ENCODE data around the gene BTD. TPM values are rescaled to one million over a fixed set of nuclear protein-coding genes. Genes with fewer than 3 reads are reported as not detected.

BTD gene
- total and polyA plus RNA-seq, 10 of the 15 experiments (the other 5 are each of a cell fraction or from before 2014, with no cell fraction given), result 3.4 to 10.3 (median 5.0) TPM

- H3K36me3 ChIP-seq (ENCODE audit: control insufficient read depth in 2 of 2, insufficient read depth in 2 of 2, low read length in 1 of 2), result peaks cover 2 to 11% of the 10 kb centered on the region in 2 experiments
- no peak overlapping the region for H3K27ac ChIP-seq (ENCODE audit: control insufficient read depth, insufficient read depth)
- ChIA-PET RAD21 (ENCODE audit: unreplicated experiment) (no interaction called here), POLR2A (no interaction called here), CTCF (interaction anchor here (0.8 to 1.3 kb wide), 3 partner anchors 11 to 170 kb away, joined by 3 to 6 read pairs (median 3); no protein-coding TSS in a partner anchor), SMC1A (ENCODE audit: uncharacterized antibody, unreplicated experiment) (interaction anchor here (0.7 to 1.6 kb wide), 3 partner anchors 19 to 308 kb away, joined by 3 read pairs; no protein-coding TSS in a partner anchor)
- H3K79me2 ChIP-seq (ENCODE audit: control insufficient read depth, insufficient read depth, low read length), result no peaks in the 10 kb centered on the region
- DNase-seq (ENCODE audit: low read depth, low spot score), result no peak
- intact Hi-C loops (cut with micrococcal nuclease; ENCODE audit: unreplicated experiment) (no loop called here), in situ Hi-C loops (cut with MboI) (no loop called here)
- no peaks in the 10 kb centered on the region for H3K9me3 ChIP-seq (replicated peaks; ENCODE audit: control insufficient read depth, insufficient read depth, low read length)
- no TSS peak for BruUV-seq (replicated peaks)
- H2AFZ ChIP-seq (ENCODE audit: control insufficient read depth, low read depth, low read length), result no peak overlapping the region
- H3K4me3 ChIP-seq, result no peak overlapping the region
- WGBS (ENCODE audit: insufficient coverage, insufficient replicate concordance, low lambda C conversion rate, missing lambda C conversion rate), result 99% methylated on average over 5 of the region's 5 CpGs
- no peak overlapping the region for H3K4me2 ChIP-seq (ENCODE audit: control insufficient read depth, insufficient read depth)
- H4K20me1 ChIP-seq (ENCODE audit: control insufficient read depth, insufficient read depth), result no peaks in the 10 kb centered on the region
- no peaks in the 10 kb centered on the region for H3K27me3 ChIP-seq (replicated peaks in 1 of 2; ENCODE audit: control insufficient read depth in 2 of 2, insufficient read depth in 2 of 2, low read length in 1 of 2)
- no peak for ATAC-seq
- FAIRE-seq, result no peak
- peaks cover 3% of the 10 kb centered on the region for H3K4me1 ChIP-seq (ENCODE audit: control insufficient read depth, insufficient read depth, low read length)
- no peak overlapping the region for H3K9ac ChIP-seq (ENCODE audit: control insufficient read depth, insufficient read depth, low read length)
- TF ChIP-seq WRNIP1 (IDR thresholded peaks at IDR 0.05; ENCODE audit: borderline replicate concordance, low read depth, low read length) (no peak), ZNF24 (IDR thresholded peaks at IDR 0.05) (no peak), TAF1 (IDR thresholded peaks at IDR 0.05; ENCODE audit: borderline replicate concordance, low read depth, low read length) (no peak), ZZZ3 (IDR thresholded peaks at IDR 0.05; ENCODE audit: control insufficient read depth, insufficient read length, low read depth) (no peak), CBX5 (IDR thresholded peaks at IDR 0.05; ENCODE audit: low read depth) (no peak), RAD21 (IDR thresholded peaks at IDR 0.05; ENCODE audit: insufficient read depth, low read depth, low read length) (no peak), JUND (IDR thresholded peaks at IDR 0.05; ENCODE audit: low read depth, low read length) (no peak), CBFB (IDR thresholded peaks at IDR 0.05; ENCODE audit: low read depth) (no peak), TARDBP (IDR thresholded peaks at IDR 0.05; ENCODE audit: borderline replicate concordance) (no peak), POU2F2 (IDR thresholded peaks at IDR 0.05; ENCODE audit: borderline replicate concordance, low read depth, low read length) (no peak), NRF1 (conservative IDR thresholded peaks at IDR 0.05; ENCODE audit: low read depth, low read length) (no peak), CEBPZ (IDR thresholded peaks at IDR 0.05; ENCODE audit: low read depth, low read length) (no peak), YBX1 (IDR thresholded peaks at IDR 0.05) (no peak), IKZF1 (conservative IDR thresholded peaks at IDR 0.05) (no peak), BCLAF1 (IDR thresholded peaks at IDR 0.05) (no peak), ZNF384 (IDR thresholded peaks at IDR 0.05; ENCODE audit: borderline replicate concordance, low read depth, low read length) (no peak), MYC (IDR thresholded peaks at IDR 0.05; ENCODE audit: insufficient read depth, insufficient read length, insufficient replicate concordance, low read length, severe bottlenecking) (no peak), HSF1 (IDR thresholded peaks at IDR 0.05; ENCODE audit: low read depth, low read length) (no peak)
These were observed 26.1 kb upstream of the BTD start for GRCh38 chr3:15575446-15575845.
